ENCODE results near the gene EHMT1.
A peak's percentile ranks its signal among the peaks of the same experiment; 100 is the strongest.

Gene EHMT1

DNA sequence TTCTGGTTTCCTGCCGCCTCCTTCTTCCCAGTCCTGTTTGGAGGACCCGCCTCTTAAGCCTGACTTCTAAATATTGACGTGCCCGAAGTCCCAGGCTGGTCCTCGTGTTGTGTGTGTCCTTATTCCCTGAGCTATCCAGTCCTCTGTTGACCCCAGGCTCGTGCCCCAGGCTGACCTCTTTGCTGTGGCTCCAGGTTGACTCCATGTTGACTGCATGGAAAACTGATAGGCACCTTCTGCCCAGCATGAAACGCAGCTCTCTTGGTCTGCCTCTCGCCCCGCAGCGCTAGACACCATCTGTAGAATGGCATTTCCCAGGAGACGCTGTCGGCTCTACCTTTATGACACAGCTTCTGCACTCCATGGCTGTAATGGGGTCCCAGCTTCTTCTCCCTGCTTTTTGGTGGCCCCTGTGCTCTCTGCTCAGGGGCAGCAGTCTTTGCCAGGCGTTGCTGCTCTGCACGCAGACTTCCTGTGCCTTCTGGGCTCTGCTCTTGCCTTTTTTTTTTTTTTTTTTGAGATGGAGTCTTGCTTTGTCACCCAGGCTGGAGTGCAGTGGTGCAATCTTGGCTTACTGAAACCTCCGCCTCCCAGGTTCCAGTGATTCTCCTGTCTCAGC lies 28.4 kb downstream of the EHMT1 start:
- DNase-seq: no peak

DNA sequence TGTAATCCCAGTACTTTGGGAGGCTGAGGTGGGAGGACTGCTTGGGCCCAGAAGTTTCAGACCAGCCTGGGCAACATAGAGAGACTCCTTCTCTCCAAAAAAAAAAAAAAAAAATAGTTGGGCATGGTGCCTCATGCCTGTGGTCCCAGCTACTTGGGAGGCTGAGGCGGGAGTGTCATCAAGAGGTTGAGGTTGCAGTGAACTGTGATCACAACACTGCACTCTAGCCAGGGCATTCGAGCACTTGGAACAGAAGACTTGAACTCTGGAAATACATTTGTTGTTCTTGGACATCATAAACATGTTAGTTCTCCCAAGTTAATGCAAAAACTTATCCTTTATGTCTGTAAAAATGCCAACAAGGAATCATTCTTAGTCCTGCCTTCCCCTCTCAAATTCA lies 29.6 kb downstream of the EHMT1 start:
- DNase-seq: no peak

DNA sequence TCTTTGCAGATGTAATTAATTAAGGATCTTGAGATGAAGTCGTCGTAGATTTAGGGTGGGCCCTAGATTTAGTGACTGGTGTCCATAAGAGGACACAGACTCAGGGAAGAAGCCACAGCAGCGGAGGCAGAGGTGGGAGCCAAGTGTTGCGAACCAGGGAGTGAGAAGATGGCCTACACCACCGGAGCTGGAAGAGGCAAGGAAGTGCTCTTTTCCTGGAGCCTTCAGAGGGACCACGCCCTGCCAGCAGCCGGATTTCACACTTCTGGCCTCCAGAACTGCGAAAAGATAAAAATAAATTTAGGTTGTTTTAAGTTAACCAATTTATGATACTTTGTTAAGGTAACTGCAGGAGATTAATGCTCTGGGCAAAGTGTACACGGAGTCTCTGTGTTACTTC lies 30.7 kb downstream of the EHMT1 start:
- no peak for DNase-seq

DNA sequence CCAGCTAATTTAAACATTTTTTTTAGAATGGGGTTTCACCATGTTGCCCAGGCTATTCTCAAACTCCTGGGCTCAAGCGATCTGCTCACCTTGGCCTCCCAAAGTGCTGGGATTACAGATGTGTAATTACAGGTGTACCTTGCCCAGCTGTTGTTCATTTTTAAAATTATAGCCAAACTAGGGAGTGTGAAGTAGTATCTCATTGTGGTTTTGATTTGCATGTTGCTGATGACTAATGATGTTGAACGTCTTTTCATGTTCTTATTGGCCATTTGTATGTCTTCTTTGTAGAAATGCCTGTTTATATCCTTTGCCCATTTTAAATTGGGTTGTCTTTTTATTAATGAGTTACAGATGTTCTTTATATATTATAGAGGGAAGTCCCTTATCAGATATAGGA lies 31.5 kb downstream of the EHMT1 start:
- no peak for DNase-seq

DNA sequence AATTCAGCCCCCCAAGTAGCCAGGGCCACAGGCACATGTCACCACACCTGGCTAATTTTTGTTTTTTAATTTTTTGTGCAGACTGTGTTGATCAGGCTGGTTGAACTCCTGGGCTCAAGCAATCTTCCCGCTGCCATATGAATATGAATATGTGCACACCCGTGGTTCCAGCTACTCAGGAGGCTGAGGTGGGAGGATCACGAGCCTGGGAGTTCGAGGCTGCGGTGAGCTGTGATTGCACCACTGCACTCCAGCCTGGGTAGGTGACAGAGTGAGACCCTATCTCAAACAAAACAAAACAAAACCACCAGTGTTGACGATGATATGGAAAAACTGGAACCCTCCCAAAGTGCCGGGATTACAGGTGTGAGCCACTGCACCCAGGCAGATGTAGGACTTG lies 32.0 kb downstream of the EHMT1 start:
- DNase-seq: no peak

DNA sequence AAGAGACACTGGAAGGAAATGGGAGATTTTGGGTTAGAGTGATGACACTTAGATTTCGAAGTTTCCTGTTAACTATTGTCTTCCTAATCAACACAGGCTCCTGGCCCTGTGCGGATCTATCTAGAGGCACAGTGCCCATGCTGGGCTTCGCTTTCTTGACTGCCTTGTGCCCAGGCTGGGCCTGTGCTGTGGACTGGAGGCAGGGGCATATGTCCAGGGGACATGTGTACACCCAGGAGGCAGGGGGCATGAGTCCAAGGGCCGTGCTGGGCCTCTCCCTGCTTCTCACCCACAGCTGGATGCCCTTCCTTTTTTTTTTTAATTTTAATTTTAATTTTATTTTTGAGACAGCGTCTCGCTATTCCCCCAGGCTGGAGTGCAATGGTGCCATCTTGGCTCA lies 37.6 kb downstream of the EHMT1 start:
- no peak for DNase-seq

DNA sequence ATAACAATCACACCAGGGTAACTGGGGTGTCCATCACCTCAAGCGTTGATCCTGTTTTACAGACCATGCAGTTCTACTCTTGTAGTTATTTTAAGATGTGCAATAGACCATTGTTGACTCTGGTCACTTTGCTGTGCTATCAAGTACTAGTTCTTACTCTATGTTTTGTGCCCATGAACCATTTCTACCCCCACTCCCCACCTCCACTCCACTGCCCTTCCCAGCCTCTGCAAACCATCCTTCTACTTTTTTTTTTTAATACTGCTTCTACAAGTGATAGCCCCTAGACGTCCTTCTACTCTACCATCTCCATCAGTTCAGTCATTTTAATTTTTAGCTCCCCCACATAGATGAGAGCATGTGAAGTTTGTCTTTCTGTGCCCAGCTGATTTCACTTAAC lies 38.8 kb downstream of the EHMT1 start:
- DNase-seq: no peak

DNA sequence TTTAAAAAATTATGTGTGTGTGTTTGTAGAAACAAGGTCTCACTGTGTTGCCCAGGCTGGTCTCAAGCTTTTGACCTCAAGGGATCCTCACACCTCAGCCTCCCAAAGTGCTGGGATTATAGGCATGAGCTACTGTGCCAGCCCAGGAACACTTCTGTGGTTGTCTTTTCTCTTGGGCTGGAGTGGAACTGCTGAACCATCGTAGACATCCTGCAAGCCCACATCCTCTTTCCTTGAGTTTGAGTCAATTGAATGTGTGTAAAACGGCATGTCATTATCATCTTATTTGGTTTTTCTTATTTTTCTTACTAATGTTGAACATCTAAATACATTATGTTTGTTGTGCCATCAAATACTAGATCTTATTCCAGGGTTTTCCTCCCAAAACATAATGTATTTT lies 40.0 kb downstream of the EHMT1 start:
- DNase-seq: no peak

DNA sequence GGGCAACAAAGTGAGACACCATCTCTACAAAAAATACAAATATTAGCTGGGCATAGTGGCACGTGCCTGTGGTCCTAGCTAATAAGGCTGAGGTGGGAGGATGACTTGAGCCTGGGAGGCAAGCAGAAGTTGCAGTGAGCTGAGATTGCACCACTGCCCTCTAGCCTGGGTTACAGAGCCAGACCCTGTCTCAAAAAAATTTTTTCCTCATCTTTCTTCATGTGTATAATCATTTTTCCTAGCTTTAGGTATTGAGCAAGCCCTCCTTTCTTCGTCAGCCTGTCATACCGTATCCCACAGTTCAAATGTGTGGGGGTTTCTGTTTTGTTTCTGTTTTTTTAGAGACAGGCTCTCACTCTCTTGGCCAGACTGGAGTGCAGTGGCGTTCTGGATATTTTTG lies 41.3 kb downstream of the EHMT1 start:
- DNase-seq: no peak

DNA sequence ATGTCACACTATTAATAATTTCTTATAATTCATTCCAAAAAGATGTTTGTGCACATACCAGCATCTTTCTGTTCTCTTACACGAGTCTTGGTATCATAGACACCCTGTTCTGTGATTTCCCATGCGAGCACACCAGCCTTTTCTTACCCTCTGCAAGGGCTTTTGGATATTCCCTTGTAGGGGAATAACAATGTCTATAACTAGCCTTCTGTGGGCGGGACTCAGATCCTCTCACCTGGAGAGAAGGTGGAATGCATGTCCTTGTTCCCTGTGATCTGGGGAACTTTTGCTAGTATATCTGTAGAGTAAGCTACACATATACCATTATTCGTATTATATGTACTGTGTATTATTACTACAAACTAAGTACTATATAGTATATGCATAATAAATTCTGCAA lies 44.8 kb downstream of the EHMT1 start:
- no peak for DNase-seq

DNA sequence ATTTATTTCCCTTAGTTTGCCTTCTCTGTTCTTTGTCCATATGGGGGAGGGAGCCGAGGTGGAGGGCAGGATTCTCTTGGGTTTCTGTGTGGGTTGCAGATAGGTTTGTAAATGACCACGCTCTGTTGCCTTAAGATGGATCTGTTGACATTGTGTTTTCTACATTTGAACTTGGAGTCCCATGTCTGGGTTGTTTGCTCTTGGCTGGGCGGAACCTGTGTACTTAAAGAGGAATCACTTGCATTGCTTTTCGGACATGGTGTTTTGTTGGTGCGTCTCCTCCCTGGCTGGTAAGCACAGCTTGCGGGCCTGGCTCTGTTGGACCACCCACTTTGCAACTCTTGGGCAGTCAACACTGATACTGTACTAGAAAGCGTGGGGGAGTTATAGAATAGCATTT lies 45.9 kb downstream of the EHMT1 start:
- no peak for DNase-seq

DNA sequence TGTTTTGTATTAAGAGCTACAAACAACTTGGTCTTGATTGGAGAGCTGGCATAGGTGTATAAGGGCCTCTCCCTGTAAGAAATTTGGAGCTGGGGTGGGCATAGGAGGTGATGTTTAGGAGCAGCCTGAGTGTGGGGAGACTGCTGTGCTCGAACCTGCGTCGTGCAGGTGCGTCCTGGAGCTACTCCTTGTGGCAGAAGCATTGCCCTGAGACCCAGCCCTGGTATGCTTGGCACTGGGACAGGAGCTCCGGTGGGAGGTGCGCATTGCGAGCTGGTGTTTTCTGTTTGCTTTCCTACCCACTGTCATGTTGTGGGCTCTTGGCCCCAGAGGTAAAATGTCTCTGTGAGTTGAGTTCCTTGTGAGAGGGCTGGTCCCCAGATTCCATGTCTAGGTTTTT lies 46.4 kb downstream of the EHMT1 start:
- no peak for DNase-seq

DNA sequence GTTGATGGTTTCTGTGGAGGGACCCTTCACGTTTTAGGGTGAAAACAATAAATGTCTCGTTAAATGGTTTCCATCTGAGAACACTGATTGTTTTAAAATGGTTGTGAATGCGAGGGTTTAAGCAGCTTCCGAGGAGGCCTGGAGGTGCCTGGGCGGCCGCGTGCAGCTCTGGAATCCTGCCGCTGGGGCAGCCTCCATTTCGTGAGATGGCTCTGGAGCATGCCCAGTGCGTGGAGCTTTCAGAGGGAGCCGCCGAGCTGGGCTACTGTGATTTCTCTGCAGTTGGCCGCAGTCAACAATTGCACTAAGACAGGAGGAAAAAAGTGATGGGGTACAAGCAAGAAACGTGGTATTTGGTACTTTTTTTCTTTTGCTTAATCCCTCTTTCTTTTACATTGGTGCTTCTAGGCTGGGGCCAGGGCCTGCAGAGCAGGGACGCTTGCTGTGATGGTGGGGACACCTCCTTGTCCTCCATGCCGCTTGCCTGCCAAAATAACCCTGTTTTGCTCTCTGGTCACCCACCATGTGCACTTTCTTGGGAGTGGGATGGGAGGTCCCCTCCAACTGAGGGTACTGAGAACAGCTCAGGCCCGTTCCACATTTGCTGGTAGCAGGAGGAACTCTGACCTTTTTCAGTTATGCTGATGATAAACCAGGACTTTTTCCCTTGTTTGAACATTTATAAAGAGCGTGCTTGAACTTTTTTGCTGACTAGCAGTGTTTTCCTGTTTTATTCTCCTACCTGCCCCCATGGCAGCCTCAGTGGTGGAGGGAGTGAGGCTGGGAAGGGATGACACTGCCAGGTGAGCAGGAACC lies 47.1 kb downstream of the EHMT1 start:
- no peak for DNase-seq

DNA sequence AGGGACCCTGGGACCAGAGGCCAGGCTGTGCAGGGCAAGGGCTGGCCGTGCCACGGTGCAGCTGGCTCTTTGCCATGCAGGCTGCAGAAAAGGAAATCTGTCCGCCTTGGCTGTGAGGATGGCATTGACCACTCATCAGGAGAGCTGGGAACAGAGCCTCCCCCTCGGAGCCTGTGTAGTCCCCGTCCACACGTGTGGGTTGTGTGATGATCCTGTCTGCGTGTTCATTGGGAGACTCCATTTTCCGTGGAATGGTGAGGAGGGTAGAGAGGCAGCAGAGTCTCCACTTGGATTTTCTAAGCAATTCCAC lies 47.7 kb downstream of the EHMT1 start:
- DNase-seq: no peak

DNA sequence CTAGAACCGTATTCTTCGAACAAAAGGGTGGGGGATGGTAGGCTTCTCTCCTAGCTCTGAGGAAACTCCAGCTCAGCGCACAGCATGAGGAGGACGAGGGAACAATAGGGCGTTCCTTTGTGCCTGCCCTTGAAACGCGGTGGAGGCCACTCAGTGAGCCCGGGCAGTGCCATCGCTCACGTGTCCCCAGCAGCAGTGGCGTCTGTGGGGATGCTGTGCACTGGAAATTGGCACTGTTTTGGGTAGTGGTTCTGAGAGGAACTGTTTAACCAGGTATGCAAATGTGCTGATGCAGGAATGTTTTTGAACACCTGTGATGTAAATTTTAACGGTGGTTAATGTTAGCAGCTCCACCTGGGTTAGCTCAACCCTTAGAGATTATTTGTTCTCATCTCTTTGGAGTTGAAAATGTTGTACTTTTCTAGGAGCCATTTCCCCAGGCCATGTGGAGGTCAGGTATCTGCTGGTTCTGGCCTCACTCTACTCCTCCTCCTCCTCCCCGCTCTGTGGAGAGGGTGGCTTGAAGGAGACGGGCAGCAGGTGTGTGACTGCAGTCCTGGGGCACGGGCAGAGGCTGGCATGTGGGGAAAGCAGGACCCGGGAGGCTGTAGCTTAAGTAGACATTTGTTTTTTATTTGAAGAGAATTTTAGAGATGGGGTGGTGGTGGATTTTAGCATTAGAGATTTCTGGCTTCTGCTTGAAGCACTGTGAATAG lies 48.3 kb downstream of the EHMT1 start:
- no peak for DNase-seq

DNA sequence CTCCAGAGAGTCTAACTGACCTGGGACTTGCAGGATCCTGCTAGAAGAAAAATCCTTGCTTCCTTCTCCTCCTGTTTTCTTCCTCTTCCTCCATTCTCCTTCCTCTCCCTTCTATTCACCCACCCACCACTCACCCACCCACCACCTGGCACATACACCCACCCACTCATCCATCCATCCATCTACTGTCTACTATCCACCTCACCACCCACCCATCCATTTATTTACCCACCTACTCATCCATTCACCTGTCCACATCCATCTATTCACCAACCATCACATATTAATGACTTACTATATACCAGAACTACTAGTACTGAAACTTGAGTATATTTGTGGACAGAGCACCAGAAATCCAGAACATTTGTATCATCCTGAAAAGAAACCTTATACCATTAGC lies 49.4 kb downstream of the EHMT1 start:
- DNase-seq: no peak

DNA sequence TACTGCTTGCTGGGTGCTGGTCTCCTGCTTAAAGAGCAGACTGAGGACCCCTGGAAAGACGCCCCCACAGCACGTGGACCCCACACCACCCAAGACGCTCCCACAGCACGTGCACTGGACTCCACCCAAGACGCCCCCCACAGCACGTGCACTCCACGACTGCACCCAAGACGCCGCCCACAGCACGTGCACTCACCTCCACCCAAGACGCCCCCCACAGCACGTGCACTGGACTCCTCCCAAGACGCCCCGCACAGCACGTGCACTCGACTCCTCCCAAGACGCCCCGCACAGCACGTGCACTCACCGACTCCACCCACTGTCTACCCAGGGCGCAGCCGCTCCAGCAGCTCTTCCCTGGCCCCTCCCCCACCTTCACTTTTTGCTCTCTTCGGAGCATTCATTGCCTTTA lies 50.5 kb downstream of the EHMT1 start:
- no peak for DNase-seq

DNA sequence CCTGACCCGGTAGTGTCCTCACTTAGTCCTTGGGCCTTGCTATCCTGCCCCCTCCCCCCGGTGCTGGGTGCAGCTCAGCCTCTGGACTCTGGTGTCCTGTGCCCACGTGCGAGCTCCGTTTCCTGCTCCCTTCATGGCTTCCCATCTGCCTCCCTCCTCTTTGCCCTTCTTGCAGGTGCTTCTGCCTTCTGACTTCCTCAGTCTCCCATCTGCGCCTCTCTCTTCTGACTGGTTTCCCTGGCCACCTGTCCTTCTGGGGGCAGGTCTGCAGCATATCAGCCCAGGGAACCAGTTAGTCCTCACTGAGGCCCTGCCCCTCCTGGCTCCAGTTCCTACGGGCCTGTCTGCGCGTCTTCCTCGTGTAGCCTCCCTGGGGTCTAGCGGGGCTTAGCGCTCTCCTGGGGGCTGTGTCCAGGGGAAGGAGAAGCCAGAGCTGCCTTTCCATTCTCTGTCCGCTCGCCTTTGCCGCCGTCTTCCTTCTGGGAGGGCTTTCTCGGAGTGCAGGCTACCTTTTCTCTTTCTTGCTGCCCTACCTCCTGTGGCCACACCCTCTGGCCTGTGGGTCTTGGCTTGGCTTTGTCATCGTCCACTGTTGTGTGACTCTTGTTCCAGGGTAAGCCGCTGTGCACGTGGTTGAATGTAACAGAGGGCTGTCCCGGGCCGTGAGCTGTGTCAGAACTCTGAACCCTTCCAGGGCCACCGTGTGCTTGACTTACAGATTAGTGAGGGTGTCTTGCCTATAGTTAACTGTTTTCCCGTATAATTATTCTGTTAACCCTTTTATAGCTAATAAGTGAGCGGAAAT lies 51.8 kb downstream of the EHMT1 start:
- DNase-seq: no peak

DNA sequence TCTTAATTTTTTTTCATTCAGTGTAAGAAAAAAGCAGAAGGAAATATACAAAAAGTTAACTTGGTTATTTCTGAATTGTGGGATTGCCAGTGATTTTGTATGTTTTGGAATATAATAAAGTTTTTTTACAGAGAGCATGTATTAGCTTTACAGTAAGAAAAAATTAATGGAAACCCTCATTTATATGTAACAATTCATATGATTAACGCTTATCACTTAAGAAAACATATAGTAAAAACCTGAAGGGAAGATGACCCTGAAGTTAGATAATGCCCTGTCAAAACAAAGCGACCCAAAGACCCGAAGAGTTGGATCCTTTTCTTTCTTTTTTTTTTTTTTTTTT lies 52.4 kb downstream of the EHMT1 start:
- DNase-seq: no peak

DNA sequence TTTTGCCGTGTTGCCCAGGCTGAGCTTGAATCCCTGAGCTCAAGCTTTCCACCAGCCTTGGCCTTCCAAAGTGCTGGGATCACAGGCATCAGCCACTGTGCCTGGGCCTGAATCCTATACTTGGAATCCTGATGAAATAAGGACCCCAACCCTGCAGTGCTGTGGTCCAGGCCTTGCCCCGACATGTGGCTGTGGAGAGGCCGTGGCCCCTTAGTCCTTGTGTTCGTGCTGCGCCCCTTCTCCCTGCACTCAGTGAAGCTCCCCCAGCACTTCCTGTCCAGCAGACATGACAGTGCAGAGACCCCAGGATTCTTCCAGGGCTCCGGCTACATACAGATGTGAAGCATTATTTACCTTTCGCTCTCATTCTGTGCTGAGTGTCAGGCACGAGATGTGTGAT lies 52.9 kb downstream of the EHMT1 start:
- no peak for DNase-seq

DNA sequence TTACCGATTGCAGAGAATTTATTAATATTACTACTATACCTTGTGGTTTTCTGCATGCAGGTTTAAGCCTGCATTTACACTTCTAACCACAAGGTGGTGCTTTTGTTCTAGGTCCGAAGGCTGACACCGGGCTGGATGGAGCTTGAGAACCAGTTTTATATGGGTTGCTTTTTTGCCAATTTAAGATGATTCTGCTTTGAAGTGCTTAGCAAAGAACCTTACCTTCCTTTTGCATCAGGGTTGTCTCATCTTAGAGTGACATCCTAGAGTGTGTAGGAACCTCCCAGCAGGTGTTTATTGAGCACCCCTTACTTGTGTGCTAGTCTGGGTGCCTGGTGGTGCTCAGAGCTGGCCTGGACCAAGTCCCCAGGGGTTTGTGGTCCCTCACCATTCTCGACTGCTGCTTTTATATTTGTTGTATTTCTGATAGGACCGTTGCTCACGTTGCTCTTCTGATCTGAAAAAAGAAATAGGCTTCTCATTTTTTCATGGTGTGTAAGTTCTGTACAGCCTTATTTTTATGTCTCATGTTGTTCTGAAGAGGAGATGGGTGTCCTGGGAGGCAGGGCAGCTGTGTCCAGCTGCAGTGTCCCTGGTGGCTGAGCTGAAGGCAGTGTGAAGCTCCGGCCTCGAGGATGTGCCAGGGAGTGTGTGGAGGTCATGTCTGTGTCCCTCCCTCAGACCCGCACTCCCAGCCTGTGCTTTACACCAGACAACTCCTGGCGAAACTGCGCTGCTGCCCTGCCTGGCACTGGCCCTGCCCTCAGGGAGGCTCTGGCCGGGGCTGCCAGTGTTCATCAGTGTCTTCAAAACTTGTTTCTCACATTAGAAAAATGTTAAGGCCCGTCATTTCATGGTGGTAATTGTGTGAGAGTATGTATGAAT lies 54.3 kb downstream of the EHMT1 start:
- DNase-seq: peak; percentile 25 to 42

DNA sequence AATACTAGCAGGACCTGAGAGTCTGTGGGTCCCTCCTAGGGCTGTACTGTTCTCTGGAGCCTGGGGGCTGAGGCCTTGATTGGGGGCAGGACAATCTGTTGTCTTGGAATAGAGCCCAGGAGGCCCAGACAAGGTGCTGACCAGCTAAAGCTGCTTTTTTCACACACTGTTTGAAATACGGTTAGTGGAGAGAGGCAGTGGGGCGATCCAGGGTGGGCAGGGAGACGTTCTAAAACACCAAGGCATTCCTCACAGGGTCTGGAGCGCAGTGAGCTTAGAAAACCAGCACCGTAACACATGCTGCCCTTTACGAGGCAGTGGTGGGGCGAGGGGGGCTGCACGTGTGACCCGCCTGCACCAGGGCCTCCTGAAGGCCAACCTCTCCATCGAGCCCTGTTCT lies 55.1 kb downstream of the EHMT1 start:
- DNase-seq: no peak
